IMR-90 (cell line): ENCODE results near the gene CNKSR3. TPM values are rescaled to one million over a fixed set of nuclear protein-coding genes. Genes with fewer than 3 reads are reported as not detected.
"Not testable (repeated sequence)": the region's sequence is repeated elsewhere in the genome, so short reads cannot be mapped to it uniquely, and the experiment has no call there.

ENCODE experiments used
- ATAC-seq: fragments of 200-7000 bp; cut with Tn5 transposase; 2 replicates; pipeline ENCODE4 v1.9.1; 2020; ENCODE audit warnings: low read depth, mild to moderate bottlenecking, moderate library complexity
- BruUV-seq: library from RNA; stranded (reverse); fragments of 400-500 nt; replicated peaks from 2 replicates; lab custom pipeline; 2021; lab: Mats Ljungman, UMichigan
- CTCF ChIA-PET: fragments of 300-600 bp; formaldehyde crosslinking; extraction: SDS; loops from one replicate; lab custom pipeline; 2021; ENCODE audit warnings: antibody characterized with exemption; lab: Yijun Ruan, JAX
- POLR2A ChIA-PET: fragments of 300-600 bp; sonication (Branson Sonifier 250); formaldehyde crosslinking; loops from one replicate; lab custom pipeline; 2022; ENCODE audit warnings: antibody characterized with exemption; ENCODE audit not compliant: unreplicated experiment; lab: Charles Lee
- DNase-seq: peaks from one replicate; pipeline ENCODE4 v3.0.0; 2013
- H2AFZ ChIP-seq: replicated peaks from 2 replicates; pipeline ENCODE3; 2013; ENCODE audit warnings: low read length, mild to moderate bottlenecking; ENCODE audit not compliant: poor library complexity
- H2AK5ac ChIP-seq: 2 replicates; pipeline ENCODE4 v1.6.1; 2013; ENCODE audit warnings: low read depth, low read length, inconsistent platforms
- H2AK9ac ChIP-seq: replicated peaks from 2 replicates; pipeline ENCODE3; 2013; ENCODE audit warnings: mild to moderate bottlenecking, low read depth, low read length, moderate library complexity; ENCODE audit not compliant: poor library complexity
- H2BK120ac ChIP-seq: 2 replicates; pipeline ENCODE4 v1.6.1; 2013; ENCODE audit warnings: low read depth, low read length, inconsistent platforms
- H2BK15ac ChIP-seq: 3 replicates; pipeline ENCODE4 v1.6.1; 2013; ENCODE audit warnings: low read depth, low read length, inconsistent platforms
- H2BK20ac ChIP-seq: 2 replicates; pipeline ENCODE4 v1.6.1; 2013; ENCODE audit warnings: low read depth, mild to moderate bottlenecking, inconsistent platforms, low read length, moderate library complexity
- H2BK5ac ChIP-seq: 2 replicates; pipeline ENCODE4 v1.6.1; 2013; ENCODE audit warnings: mild to moderate bottlenecking, low read depth, low read length, inconsistent platforms; ENCODE audit not compliant: poor library complexity, severe bottlenecking
- H3K14ac ChIP-seq: replicated peaks from 2 replicates; pipeline ENCODE4 v1.6.1; 2013; ENCODE audit warnings: low read depth, low read length, inconsistent platforms
- H3K18ac ChIP-seq: 2 replicates; pipeline ENCODE4 v1.6.1; 2013; ENCODE audit warnings: low read depth, low read length, control low read depth
- H3K23ac ChIP-seq: 2 replicates; pipeline ENCODE4 v1.6.1; 2013; ENCODE audit warnings: low read depth, low read length, inconsistent platforms
- H3K27ac ChIP-seq: 2 replicates; pipeline ENCODE4 v1.5.1; 2013; ENCODE audit warnings: mild to moderate bottlenecking, control low read depth, low read length; ENCODE audit not compliant: insufficient read depth
- H3K27me3 ChIP-seq: 2 replicates; pipeline ENCODE4 v1.6.1; 2013; ENCODE audit warnings: low read length; ENCODE audit not compliant: control insufficient read depth, insufficient read depth
- H3K36me3 ChIP-seq: 2 replicates; pipeline ENCODE4 v1.6.1; 2013; ENCODE audit warnings: low read length, mixed read lengths; ENCODE audit not compliant: control insufficient read depth, insufficient read depth
- H3K4ac ChIP-seq: 2 replicates; pipeline ENCODE4 v1.6.1; 2013; ENCODE audit warnings: low read depth, low read length, inconsistent platforms
- H3K4me1 ChIP-seq: 2 replicates; pipeline ENCODE4 v1.6.1; 2013; ENCODE audit warnings: low read length, mixed read lengths; ENCODE audit not compliant: control insufficient read depth, insufficient read depth
- H3K4me2 ChIP-seq: 2 replicates; pipeline ENCODE4 v1.6.1; 2013; ENCODE audit warnings: low read depth, mild to moderate bottlenecking, control low read depth, low read length, moderate library complexity
- H3K4me3 ChIP-seq: 2 replicates; pipeline ENCODE4 v1.5.1; 2013; ENCODE audit warnings: low read depth, mild to moderate bottlenecking, control low read depth, low read length, moderate library complexity; ENCODE audit not compliant: insufficient read depth
- H3K56ac ChIP-seq: 2 replicates; pipeline ENCODE4 v1.6.1; 2013; ENCODE audit warnings: low read length, inconsistent platforms; ENCODE audit not compliant: insufficient read depth; ENCODE audit errors: extremely low read depth
- H3K79me1 ChIP-seq, 2 experiments: 2 replicates each; pipeline ENCODE4 v1.6.1; 2013; ENCODE audit warnings: low read length in 2 of 2, inconsistent platforms in 1 of 2, low read depth in 1 of 2
- H3K9ac ChIP-seq: 2 replicates; pipeline ENCODE4 v1.6.1; 2013; ENCODE audit warnings: low read depth, low read length, control low read depth
- H3K9me1 ChIP-seq: 2 replicates; pipeline ENCODE4 v1.6.1; 2013; ENCODE audit warnings: low read length, inconsistent platforms; ENCODE audit not compliant: insufficient read depth
- H3K9me3 ChIP-seq: 2 replicates; pipeline ENCODE4 v1.6.1; 2013; ENCODE audit warnings: low read length; ENCODE audit not compliant: control insufficient read depth, insufficient read depth
- H4K20me1 ChIP-seq: 2 replicates; pipeline ENCODE4 v1.6.1; 2013; ENCODE audit warnings: low read length, inconsistent platforms; ENCODE audit not compliant: insufficient read depth
- H4K5ac ChIP-seq: 2 replicates; pipeline ENCODE4 v1.6.1; 2013; ENCODE audit warnings: mild to moderate bottlenecking, low read depth, low read length, control low read depth
- H4K8ac ChIP-seq, 2 experiments: 2 replicates each; pipeline ENCODE4 v1.6.1; 2013; ENCODE audit warnings: low read depth in 2 of 2, low read length in 2 of 2, control low read depth in 1 of 2, inconsistent platforms in 1 of 2
- H4K91ac ChIP-seq: 2 replicates; pipeline ENCODE4 v1.6.1; 2013; ENCODE audit warnings: low read depth, low read length, inconsistent platforms; ENCODE audit not compliant: insufficient read depth
- WGBS, 2 experiments: methylation state at CpG; one replicate each; pipeline versions ENCODE4 v1.1.5 to v1.1.7; 2013; ENCODE audit warnings: missing lambda C conversion rate in 2 of 2; ENCODE audit not compliant: insufficient read length in 1 of 2; ENCODE audit errors: extremely low coverage in 2 of 2; 5-methylcytosine and 5-hydroxymethylcytosine counted together
- dilution Hi-C: fragments of 300-500 bp; cut with HindIII; formaldehyde crosslinking; loops from one replicate; pipeline ENCODE4 v1.14.3; 2018; ENCODE audit warnings: low sequenced_read_pairs; ENCODE audit not compliant: unreplicated experiment
- in situ Hi-C: fragments of 300-500 bp; cut with MboI; formaldehyde crosslinking; loops from 3 replicates; pipeline ENCODE4 v1.14.3; 2019; ENCODE audit warnings: low sequenced_read_pairs, inconsistent platforms, mixed read lengths
- intact Hi-C: fragments of 100-400 bp; cut with micrococcal nuclease; formaldehyde crosslinking; loops from 2 replicates; pipeline ENCODE4 v1.10.0; 2022
- polyA plus RNA-seq, 3 experiments: library from polyadenylated mRNA; depleted of rRNA; stranded (reverse); fragments of >200 nt; gene quantifications; 2 replicates each; pipeline ENCODE4 v1.2.3, GENCODE V29; 2012; ENCODE audit warnings: low replicate concordance in 1 of 3
- total RNA-seq: library from RNA; depleted of rRNA; stranded (reverse); fragments of >200 nt; gene quantifications from 2 replicates; pipeline ENCODE4 v1.2.3, GENCODE V29; 2012

Gene CNKSR3
- total and polyA plus RNA-seq, 2 of the 4 experiments (the other 2 are of a cell fraction), result 6.7 to 15.8 TPM

GRCh38 chr6:154515076-154515475 lies 4.6 kb upstream of the CNKSR3 start:
- H3K18ac ChIP-seq, in situ Hi-C loops, H2BK20ac ChIP-seq, H4K8ac ChIP-seq, H3K79me1 ChIP-seq, H2BK120ac ChIP-seq, H3K14ac ChIP-seq, H2BK5ac ChIP-seq, H3K27me3 ChIP-seq, intact Hi-C loops, H3K4me3 ChIP-seq, H4K5ac ChIP-seq, H3K56ac ChIP-seq, H2BK15ac ChIP-seq, H3K9ac ChIP-seq, H3K4me1 ChIP-seq, DNase-seq, H3K36me3 ChIP-seq, H3K9me1 ChIP-seq, H3K27ac ChIP-seq, POLR2A ChIA-PET, dilution Hi-C loops, H3K23ac ChIP-seq, H4K91ac ChIP-seq, ATAC-seq, H3K9me3 ChIP-seq, BruUV-seq, H3K4me2 ChIP-seq, H2AK9ac ChIP-seq, H2AK5ac ChIP-seq, H3K4ac ChIP-seq, H4K20me1 ChIP-seq, H2AFZ ChIP-seq: not testable (repeated sequence)
- CTCF ChIA-PET, result interaction anchor here (0.9 to 1.0 kb wide), 2 partner anchors 17 to 1428 kb away, joined by 4 to 5 read pairs; no protein-coding TSS in a partner anchor
- WGBS, 2 experiments, result no CpG with 5 or more reads among the region's 3 CpGs
